ENCODE measurements around the gene TAS2R5.

DNA sequence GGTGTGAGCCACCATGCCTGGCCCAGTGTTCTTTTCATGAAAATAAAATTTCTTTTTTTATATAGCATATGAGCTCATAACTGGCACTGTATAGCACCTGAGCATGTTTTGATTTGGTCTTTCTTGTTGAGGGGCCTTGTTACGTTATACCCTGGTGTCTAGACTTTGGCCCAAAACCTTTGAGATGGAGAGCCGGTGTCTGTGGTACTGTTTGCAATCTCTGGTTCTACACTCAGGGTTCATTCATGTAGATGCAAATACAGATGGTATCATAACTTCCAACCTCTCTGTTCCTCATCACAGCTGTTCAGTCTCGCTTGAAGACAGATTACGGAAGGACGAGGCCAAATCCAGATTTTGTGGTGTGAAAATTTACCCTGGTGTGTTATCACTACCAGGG lies at the start of gene TAS2R5:
- TF ChIP-seq, protein P1, sequence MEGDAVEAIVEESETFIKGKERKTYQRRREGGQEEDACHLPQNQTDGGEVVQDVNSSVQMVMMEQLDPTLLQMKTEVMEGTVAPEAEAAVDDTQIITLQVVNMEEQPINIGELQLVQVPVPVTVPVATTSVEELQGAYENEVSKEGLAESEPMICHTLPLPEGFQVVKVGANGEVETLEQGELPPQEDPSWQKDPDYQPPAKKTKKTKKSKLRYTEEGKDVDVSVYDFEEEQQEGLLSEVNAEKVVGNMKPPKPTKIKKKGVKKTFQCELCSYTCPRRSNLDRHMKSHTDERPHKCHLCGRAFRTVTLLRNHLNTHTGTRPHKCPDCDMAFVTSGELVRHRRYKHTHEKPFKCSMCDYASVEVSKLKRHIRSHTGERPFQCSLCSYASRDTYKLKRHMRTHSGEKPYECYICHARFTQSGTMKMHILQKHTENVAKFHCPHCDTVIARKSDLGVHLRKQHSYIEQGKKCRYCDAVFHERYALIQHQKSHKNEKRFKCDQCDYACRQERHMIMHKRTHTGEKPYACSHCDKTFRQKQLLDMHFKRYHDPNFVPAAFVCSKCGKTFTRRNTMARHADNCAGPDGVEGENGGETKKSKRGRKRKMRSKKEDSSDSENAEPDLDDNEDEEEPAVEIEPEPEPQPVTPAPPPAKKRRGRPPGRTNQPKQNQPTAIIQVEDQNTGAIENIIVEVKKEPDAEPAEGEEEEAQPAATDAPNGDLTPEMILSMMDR (conservative IDR thresholded peaks at IDR 0.05 in 1 of 2, IDR thresholded peaks at IDR 0.05 in 1 of 2; ENCODE audit: low read depth in 1 of 2, low read length in 2 of 2), result no peak
- TF ChIP-seq EZH2 (IDR thresholded peaks at IDR 0.05; ENCODE audit: low read length, missing control alignments), result no peak

All from fibroblast of lung (primary cell).